GM04504 (cell line): ENCODE measurements around the gene KIF13A.
"Not testable (repeated sequence)": the region's sequence is repeated elsewhere in the genome, so short reads cannot be mapped to it uniquely, and the experiment has no call there.

Experiments used
- DNase-seq: peaks from one replicate; pipeline ENCODE4 v3.0.0-alpha.2; 2012; ENCODE audit warnings: low read depth

KIF13A gene

DNA sequence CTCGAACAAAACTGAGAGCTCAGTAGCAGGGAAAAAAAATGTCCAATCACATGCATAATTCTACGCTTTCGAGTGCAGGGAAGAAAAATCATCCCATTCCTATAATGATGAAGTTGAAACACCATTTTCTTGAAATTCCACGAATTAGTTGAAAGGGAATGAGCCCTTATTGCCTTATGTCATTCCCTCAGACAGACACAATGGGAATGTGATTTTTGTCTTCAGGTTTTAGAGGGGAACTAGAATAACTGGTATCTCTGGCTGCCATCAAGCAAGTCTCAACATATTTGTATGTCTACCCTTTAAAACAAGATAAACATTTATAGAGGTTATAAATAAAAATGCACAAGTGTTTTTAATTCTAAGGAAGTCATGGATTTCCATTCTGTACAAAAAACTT, 87.9 kb downstream of the KIF13A start:
- DNase-seq, result no peak

GRCh38 chr6:17897681-17898080, 89.8 kb downstream of the KIF13A start:
- DNase-seq, result no peak

GRCh38 chr6:17894905-17895304, 92.5 kb downstream of the KIF13A start:
- DNase-seq, result no peak

DNA sequence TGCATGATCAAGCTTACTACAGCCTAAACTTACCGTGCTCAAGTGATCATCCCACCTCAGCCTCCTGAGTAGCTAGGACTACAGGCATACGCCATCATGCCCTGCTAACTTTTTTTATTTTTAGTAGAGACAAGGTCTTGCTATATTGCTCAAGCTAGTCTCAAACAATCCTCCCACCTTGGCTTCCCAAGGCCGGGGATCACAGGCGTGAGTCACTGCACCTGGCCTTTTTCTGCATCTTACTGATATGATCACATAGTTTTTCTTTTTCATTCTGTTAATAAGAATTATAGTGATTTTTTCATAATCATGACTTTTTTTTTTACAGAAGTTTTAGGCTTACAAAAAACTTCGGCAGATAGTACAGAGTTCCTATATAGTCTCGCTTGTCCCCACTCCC, 93.2 kb downstream of the KIF13A start:
- DNase-seq, result no peak

- no peak for DNase-seq
These were observed 95.2 kb downstream of the KIF13A start for GRCh38 chr6:17892097-17892686.

- DNase-seq, result no peak
These were observed 97.1 kb downstream of the KIF13A start for GRCh38 chr6:17890309-17890708.

- not testable (repeated sequence) for DNase-seq
These were observed 97.7 kb downstream of the KIF13A start for GRCh38 chr6:17889777-17890176.

DNA sequence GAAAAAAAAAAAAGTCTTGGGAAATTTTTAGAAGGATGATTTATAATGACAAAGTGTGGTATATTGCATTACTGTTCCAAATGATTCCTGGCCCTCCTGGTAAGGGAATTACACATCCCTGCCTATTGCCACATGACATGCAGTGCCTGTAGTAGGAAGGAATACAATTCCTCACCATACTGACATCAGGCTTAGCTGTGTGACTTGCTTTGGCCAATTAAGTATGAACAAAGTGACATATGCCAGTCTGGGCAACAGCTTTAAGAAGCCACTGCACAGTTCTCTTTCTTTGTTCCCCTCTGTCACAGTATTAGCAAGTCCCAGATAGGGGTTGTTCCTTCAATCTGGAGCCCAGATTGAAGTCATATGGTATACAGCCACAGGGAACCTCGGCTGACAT, 100.5 kb downstream of the KIF13A start:
- no peak for DNase-seq

DNA sequence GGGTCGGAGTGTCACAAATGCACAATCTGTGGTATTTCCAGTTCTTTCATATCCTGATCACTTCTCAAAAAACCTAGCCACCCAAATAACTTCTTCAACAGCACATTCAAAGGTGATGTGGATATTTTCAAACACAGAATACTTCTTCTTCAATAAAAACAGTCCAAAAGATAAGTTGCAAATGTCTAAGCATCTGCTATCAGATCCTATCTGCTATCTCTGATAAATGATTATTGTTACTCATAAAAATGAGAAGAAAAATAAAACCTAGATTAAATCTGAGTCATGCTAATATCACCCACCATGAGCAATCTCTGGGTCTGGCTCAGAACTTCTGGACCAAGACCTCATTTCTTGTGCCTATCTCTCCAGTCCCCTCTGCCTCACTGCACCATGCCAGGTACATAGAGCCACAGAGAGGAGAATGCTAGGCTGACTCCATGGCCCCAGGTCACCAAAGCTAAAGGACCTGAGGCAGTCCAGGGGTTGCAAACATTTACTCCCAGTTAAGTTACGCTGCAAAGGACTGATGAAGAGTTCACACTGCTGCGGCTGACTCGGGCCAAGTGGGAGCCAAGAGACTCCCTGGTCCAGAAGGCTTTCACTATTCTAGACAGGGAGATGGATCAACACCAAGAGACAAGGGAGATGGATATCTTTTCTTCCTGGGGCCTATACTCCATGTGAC, 101.4 kb downstream of the KIF13A start:
- no peak for DNase-seq

- DNase-seq, result no peak
These were observed 102.6 kb downstream of the KIF13A start for GRCh38 chr6:17884498-17885478.

DNA sequence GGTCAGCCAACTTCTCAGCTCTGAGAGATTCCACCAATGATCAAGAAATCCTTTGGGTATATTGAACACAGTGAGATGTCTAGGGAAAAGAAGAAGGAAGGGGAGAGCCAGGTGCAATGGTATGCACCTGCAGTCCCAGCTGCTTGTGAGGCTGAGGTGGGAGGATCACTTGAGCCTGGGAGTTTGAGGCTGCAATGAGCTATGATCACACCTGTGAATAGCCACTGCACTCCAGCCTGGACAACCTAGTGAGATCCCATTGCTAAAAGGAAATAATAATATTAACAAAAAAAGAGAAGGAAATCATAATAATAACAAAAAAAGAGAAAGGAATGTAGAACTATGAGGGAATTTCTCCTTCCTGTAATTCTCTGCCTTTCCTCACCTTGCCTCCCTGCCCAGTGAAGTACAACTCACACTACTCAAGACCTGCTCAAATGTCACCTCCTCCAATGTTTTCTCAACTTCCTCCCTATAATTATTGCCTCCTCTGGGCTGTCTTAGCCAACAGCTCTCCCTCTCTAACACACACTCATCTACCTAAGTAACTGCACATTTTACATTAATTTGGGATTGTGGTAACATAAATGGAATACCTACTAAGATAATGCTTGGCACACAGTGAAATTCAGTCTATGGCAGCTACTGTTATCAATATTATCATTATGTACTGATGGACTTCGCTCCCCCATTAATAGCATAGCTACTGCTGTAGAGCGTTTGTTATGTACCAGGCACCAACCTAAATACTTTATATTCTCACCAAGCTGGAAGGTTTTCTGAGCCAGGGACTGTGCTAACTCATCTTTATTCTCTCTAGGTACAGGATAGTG, 103.6 kb downstream of the KIF13A start:
- DNase-seq, result no peak

- no peak for DNase-seq
These were observed 106.2 kb downstream of the KIF13A start for GRCh38 chr6:17881085-17881858.

DNA sequence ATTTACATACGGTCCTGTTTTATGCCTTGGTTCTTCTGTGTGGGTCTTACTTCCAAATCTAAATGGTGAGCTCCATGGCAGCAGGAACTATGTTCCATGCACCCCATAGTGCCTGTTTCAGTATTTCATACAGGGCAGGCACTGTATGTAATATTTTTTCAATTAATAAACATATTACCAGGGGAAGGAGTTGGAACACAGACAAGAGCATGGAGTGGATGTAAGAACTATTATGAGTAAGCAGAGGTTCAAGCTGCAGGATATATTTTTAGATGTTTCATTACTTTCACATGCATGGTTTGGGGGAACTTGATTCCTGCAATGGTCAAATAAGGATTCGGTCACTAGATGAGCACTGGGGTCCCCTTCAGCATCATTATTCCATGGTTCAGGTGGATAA, 108.3 kb downstream of the KIF13A start:
- DNase-seq, result no peak

- DNase-seq, result no peak
These were observed 108.7 kb downstream of the KIF13A start for GRCh38 chr6:17878734-17879133.

DNA sequence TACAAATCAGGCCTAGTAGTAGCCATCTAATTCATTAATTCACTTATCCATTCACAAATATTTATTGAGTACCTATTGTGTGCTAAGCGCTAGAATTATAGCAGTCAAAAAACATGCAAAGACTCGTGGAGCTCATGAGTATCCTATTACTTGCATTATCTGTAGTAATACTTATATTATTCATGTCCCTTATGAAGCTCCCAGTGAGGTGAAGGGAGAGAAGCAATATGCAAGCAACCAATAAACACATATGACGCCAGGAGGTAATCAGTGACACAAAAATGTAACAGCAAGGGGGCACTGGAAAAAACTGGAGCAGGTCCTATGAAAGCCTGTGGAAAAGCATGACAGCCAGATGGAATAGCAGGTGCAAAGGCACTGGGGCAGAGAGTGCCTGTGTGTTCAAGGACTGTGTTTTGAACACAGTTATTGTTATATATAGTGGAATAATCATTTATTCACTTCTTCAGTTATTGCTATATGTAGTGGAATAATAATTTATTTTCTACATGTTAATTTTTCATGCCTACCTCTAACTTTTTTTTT, 109.5 kb downstream of the KIF13A start:
- no peak for DNase-seq

DNA sequence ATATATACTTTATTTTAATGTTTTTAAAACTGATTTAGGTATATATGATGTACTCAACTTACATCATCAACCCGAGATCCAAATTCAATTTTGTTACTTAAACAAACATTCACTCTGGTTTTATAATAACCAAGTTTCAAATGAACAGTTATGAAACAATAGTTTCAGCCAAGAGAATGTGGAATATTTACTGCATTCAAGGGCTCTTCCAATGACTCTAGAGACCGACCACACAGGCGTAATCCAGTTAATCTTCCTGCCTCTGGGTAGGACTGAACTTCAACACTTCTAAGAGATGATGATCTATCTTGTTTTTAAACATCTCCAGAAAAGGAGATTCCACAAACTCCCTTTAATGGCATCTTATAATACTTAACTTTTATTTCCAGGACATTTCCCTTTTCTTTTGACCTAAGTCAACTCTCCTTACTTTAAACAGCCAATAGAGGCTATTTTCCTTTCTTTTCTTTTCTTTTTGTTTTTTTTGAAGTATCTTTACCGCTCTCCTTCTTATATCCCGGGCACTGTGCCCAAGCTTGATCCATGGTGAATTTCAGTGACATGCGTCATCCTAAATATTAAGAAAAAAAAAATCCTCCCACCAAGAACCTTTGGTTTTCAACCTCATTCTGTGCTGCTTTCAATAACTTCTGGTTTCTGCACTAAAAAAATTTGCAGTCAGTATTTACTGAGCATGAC, 110.1 kb downstream of the KIF13A start:
- DNase-seq, result no peak

DNA sequence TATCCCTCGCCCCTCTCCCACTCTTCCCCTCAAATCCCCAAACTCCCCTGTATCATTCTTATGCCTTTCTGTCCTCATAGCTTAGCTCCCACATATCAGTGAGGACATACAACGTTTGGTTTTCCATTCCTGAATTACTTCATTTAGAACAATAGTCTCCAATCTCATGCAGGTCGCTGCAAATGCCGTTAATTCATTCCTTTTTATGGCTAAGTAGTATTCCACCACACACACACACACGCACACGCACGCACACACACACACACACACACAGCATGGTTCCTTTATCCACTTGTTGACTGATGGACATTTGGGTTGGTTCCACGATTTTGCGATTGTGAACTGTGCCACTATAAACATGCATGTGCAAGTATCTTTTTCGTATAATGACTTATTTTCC, 112.7 kb downstream of the KIF13A start:
- no peak for DNase-seq

GRCh38 chr6:17872908-17873307, 114.5 kb downstream of the KIF13A start:
- no peak for DNase-seq

DNA sequence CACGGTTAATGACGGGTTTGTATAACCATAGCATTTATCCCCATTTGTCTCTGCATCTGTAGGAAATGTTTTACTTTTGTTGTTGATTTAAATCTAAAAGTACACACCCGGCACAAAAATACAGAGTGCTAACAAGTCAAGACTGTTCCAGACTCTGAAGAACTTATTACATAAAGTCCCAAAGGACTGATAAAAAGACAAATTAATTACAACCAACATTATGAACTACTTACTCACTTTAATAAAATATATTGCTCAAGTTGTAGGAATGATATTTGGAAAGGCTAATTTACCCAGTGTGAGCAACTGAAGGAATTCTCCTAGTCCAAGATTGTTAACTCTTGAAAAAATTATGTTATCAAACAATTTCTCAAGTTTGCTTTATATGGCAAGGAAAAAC, 115.6 kb downstream of the KIF13A start:
- DNase-seq, result no peak

GRCh38 chr6:17871189-17871519, 116.3 kb downstream of the KIF13A start:
- DNase-seq, result no peak
